Activated T-cell treated with anti-CD3 and anti-CD28 coated beads, Interleukin-2, amount 50 U/mL, for 72 hours (primary cell): ENCODE results near the gene ZSCAN5C. TPM values are rescaled to one million over a fixed set of nuclear protein-coding genes. Genes with fewer than 3 reads are reported as not detected.

Source experiments
- ATAC-seq, 2 donors: fragments of 150-1000 bp; cut with Tn5 transposase; replicated peaks in 1 of 2; 2 replicates each; pipeline ENCODE4 v1.10.0; 2021; ENCODE audit warnings: moderate library complexity in 2 of 2, mild to moderate bottlenecking in 1 of 2
- DNase-seq, 2 donors: peaks; one replicate each; pipeline ENCODE4 v3.0.0; 2021 to 2022; ENCODE audit warnings: mixed read lengths in 1 of 2
- H3K27ac Mint-ChIP-seq: one replicate; pipeline ENCODE4 v1.8.0; 2022; ENCODE audit warnings: mild to moderate bottlenecking, moderate library complexity, mixed read lengths
- H3K27me3 Mint-ChIP-seq: one replicate; pipeline ENCODE4 v1.8.0; 2022; ENCODE audit warnings: low read depth, mixed read lengths
- H3K36me3 Mint-ChIP-seq, 2 donors: one replicate each; pipeline ENCODE4 v1.8.0; 2022; ENCODE audit warnings: mixed read lengths in 2 of 2, mild to moderate bottlenecking in 1 of 2; ENCODE audit not compliant: insufficient read depth in 2 of 2
- H3K4me1 Mint-ChIP-seq: one replicate; pipeline ENCODE4 v1.8.0; 2022; ENCODE audit warnings: low read depth, mixed read lengths
- H3K4me3 Mint-ChIP-seq, 2 donors: one replicate each; pipeline ENCODE4 v1.8.0; 2022; ENCODE audit warnings: mild to moderate bottlenecking in 2 of 2, mixed read lengths in 2 of 2, moderate library complexity in 2 of 2
- H3K9me3 Mint-ChIP-seq, 2 donors: one replicate each; pipeline ENCODE4 v1.8.0; 2022; ENCODE audit warnings: mixed read lengths in 2 of 2
- total RNA-seq, 2 donors: library from RNA; stranded (reverse); gene quantifications; one replicate each; pipeline ENCODE4 v1.2.3, GENCODE V29; 2022

Gene ZSCAN5C
- total RNA-seq, 2 donors from 2014 or later: not detected

DNA sequence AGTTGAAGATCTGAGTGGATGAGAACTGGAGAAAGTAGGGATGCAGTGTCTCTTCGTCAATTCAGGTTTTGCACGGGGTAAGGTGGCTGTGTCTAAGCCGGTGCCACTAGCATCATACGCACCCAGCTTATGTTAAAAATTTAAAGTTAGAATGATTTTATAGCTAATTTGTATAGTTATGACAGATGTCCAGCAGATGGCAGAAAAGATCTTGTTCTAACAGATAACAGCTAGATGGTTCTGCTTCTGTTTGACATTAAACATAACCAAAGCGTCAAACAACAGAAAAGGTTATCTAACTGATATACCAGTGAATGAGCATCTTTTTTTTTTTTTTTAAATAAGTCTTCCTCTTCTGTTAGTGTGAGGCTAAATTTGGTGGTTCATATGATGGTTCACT is 51.7 kb downstream of the ZSCAN5C start:
- H3K36me3 Mint-ChIP-seq: no peaks in the 10 kb centered on the region
- no peaks in the 10 kb centered on the region for H3K27me3 Mint-ChIP-seq
- H3K27ac Mint-ChIP-seq: no peak overlapping the region
- H3K9me3 Mint-ChIP-seq: peaks cover 3 to 6% of the 10 kb centered on the region in 2 donors
- no peak for DNase-seq
- ATAC-seq: no peak
- H3K4me1 Mint-ChIP-seq: no peaks in the 10 kb centered on the region
- no peak overlapping the region for H3K4me3 Mint-ChIP-seq

DNA sequence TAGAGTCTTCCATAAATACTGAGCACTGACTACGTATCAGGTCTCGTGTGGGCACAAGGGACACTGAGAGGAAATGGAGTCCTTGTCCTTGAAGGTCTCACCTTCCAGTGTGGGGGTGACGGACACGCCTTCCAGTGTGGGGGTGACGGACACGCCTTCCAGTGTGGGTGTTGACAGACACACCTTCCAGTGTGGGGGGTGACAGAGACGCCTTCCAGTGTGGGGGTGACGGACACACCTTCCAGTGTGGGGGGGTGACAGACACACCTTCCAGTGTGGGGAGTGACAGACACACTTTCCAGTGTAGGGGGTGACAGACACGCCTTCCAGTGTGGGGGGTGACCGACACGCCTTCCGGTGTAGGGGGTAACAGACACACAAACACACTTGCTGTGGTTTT is 56.2 kb downstream of the ZSCAN5C start:
- Mint-ChIP-seq H3K4me3 (no peak overlapping the region), H3K36me3 (no peaks in the 10 kb centered on the region), H3K4me1 (no peaks in the 10 kb centered on the region), H3K27ac (no peak overlapping the region), H3K27me3 (no peaks in the 10 kb centered on the region), H3K9me3 (no peaks in the 10 kb centered on the region)
- DNase-seq (no peak), ATAC-seq (no peak)

Other genes starting within 250 kb of the ZSCAN5C start
- gene NLRP5, start 215.5 kb upstream of the ZSCAN5C start, total RNA-seq: not detected
- gene ZNF787, start 81.0 kb upstream of the ZSCAN5C start, total RNA-seq: 10 to 100 TPM; 38.3 to 45.9 TPM
- gene ZNF444, start 61.0 kb upstream of the ZSCAN5C start, total RNA-seq: 10 to 100 TPM; 37.1 to 42.9 TPM
- gene GALP, start 26.3 kb upstream of the ZSCAN5C start, total RNA-seq: not detected
- gene ZSCAN5B, start 4.5 kb upstream of the ZSCAN5C start, total RNA-seq: not detected
- gene EDDM13, start 70.5 kb downstream of the ZSCAN5C start, total RNA-seq: under 1 TPM in 1 of 2 donors, not detected in 1; 0.67 TPM
- gene ZSCAN5A, start 112.6 kb downstream of the ZSCAN5C start, total RNA-seq: 1 to 10 TPM; 8.3 to 8.4 TPM
- 1 to 10 TPM; 2.5 to 3.7 TPM for gene ZNF582, start 191.3 kb downstream of the ZSCAN5C start, total RNA-seq
- gene ZNF583, start 202.1 kb downstream of the ZSCAN5C start, total RNA-seq: 1 to 10 TPM; 2.3 to 2.7 TPM